C1 segment of cervical spinal cord (tissue), 14 donors: ENCODE data around the gene GPR139.

Experiments used
- DNase-seq, 14 donors: peaks; one replicate each; lab custom pipeline; 2025; lab: John Stamatoyannopoulos, UW

The GPR139 gene

GRCh38 chr16:20073203-20074098 lies at the start of gene GPR139:
Gene GPR139 (minus strand): TSS chr16:20073890. CDS start chr16:20073616, 274 bp downstream.
- DNase-seq, result no peak

- no peak for DNase-seq
Measured at GRCh38 chr16:20122011-20122410, 48.3 kb upstream of the GPR139 start.

DNA sequence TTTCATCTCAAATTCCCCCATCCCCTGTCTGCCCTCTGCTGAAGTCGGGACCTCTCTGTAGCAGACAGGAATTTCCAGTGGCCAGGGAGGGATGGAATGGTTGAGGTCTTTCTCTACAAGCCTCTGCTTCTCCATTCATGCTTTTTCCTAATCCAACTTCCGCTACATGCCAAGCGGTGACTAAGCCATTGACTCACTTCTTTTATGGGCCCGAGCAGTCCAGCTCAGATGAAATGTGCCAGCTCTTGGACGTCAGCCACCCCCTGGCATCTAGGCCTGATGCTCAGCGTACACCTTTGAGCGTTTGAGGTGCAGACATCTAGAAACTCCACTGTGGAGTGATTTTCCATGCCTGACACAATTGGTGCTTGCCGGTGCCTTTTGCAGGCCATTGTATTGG lies 40.7 kb upstream of the GPR139 start:
- DNase-seq, result peak in 2 of 14 donors; percentile 0 to 13

GRCh38 chr16:20111143-20111542 lies 37.5 kb upstream of the GPR139 start:
- DNase-seq, result no peak

DNA sequence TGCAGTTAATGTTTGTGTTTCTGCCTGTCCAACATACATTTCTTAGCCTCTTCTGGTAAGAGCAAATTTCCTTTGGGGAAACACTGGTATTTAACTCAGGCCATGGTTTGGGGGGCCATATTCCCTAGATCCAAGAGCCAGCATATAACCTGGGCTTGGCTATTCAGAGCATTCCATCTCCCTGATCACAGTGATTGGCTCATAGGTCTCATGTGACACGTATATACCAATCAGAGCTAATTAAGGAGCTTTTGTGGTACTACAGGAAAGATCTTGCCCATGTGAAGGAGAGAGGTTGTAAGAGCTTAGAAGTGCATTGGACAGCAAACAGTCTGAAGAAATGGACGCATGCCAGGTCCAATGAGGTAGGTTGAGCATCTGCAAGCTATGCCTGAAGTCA lies 33.4 kb upstream of the GPR139 start:
- no peak for DNase-seq

GRCh38 chr16:20104563-20105183 lies 31.0 kb upstream of the GPR139 start:
- DNase-seq, result no peak

- DNase-seq, result no peak
Measured at GRCh38 chr16:20102521-20102920, 28.8 kb upstream of the GPR139 start.

DNA sequence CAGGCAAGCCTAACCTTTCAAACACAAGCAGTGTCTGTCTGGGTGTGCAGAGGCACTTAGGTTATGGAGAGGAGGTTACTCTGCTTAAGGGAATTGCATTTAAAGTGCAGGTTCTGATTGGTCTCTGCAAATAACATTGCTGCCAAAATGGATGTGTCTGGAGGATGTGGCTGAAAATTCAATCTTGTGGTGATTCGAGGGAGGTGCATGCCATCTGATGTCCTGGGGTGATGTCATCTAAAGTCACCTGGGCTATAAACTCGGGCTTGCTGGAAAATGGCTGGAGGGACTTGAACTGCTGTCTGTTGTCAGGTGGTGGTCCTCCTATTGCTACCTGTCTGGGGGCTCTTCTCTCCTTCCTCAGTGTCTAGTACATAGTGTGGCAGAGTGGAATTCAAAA lies 28.3 kb upstream of the GPR139 start:
- no peak for DNase-seq

DNA sequence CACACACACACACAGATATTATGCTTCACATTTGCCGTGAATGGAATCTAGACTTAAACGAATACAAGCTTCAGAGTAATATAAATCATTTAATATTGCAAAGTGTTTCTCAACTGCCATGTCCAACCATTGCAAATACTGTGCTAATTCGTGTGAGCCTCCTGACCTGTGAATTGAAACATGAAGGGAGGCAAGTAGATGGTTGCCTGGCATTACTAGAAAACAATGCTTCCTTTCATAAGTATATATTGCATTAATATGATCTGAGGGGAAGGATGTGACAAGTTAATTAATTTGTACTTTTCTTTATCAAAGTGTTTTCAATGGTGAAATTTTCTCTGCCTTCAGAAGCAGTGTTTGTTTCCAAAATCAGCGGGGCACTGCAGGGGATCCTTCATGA lies 25.7 kb upstream of the GPR139 start:
- DNase-seq, result no peak

DNA sequence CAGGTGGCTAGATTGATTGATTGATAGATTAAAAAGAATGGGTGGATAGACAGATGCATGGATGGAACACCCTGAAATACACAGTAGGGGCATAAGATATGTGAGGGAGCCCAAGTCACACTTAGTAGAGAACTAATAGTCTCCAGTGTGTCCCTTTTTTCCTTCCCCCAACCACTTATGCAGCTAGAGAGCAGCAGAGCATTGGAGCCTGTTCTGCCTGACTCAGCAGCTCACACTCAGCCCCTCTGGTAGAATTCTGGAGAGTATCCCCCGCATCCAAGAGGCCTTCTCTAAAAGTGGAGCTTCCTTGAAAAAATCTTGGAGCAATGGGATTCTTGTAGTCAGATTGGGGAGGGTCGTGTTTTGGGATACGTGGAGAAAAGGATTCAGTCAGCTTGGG lies 20.5 kb upstream of the GPR139 start:
- DNase-seq, result no peak

- DNase-seq, result no peak
Measured at GRCh38 chr16:20089246-20089965, 15.7 kb upstream of the GPR139 start.

GRCh38 chr16:20084624-20085226 lies 11.0 kb upstream of the GPR139 start:
- DNase-seq, result no peak

GRCh38 chr16:20079106-20079505 lies 5.4 kb upstream of the GPR139 start:
- DNase-seq, result no peak

DNA sequence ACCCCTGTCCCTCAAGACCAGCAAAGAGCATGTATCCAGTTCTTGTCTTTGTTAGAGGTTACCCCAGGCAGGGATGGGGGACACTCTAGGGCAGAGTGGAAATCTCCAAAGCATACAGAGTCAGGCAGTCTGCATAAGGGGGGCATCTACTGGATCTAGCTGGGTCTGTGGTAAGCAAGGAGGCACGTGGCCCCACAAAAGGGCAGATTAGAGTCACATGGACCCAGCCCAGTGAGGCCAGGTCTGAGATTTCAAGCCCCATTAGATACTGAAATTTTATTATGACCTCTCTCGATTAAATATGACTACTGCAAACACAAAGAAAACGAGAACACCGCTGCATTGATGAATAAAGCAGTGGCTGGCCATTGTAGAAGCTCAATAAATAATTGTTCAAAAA lies 1.6 kb upstream of the GPR139 start:
- DNase-seq, result no peak

DNA sequence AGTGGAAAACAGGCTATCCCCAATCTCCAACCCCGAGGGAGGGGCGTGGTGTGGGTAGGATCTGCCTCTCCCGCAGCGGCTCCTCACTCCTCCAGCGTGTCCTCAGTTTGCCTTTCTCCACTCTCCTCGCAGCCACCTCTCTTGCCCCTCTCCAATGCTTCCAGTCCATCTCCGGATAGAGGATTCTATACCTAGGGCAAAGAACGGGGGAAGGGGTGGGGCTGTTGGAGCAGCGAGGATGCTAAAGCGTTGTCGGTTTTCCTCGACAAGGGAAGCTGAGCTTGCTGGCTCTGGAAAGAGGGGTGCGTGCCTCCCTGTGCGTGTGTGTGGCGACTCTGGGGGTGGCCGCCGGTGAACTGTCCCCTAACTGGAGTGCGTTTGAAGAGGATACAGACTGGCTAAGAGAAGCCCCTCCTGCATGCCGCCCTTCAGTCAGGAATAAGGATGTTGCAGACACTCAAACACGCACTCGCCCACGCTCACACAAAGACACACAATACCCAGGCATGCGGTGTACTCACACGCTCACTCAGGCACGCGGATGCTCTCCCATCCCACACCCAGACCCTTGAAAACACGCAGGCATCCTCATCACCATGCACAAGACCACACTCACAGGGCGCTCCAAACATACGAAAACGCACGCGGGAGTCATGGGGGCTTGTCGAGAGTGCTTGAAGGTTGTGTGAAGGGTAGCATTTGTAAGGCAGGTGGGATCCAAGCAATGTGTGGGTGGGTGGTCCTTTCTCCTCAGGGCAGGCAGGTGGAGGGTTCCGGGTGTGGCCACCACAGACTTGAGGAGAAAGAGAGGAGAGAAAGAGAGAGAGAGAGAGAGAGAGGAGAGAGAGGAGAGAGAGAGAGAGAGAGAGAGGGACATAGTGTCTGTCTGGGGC lies 655 bp upstream of the GPR139 start:
- DNase-seq, result no peak

DNA sequence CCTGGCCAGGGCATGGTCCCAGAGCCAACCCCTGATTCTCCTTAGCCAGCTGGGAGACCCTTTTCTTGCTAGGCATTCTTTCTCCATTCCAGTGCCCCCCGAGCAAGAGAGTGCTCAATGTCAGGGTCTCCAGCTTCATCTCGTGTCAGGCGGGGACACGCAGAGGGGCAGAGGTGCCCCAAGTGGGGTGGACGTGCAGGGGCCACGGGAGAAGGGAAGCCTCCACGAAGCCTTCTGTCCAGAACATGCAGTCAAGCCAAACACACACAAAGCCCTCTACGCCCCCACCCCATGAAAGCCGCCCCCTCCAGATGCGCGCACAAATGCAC lies 852 bp downstream of the GPR139 start:
- DNase-seq, result no peak

GRCh38 chr16:20072146-20072873 lies 1.4 kb downstream of the GPR139 start:
- no peak for DNase-seq

- DNase-seq, result no peak
Measured at GRCh38 chr16:20064931-20065330, 8.8 kb downstream of the GPR139 start.

- DNase-seq, result no peak
Measured at GRCh38 chr16:20064520-20064919, 9.2 kb downstream of the GPR139 start.

DNA sequence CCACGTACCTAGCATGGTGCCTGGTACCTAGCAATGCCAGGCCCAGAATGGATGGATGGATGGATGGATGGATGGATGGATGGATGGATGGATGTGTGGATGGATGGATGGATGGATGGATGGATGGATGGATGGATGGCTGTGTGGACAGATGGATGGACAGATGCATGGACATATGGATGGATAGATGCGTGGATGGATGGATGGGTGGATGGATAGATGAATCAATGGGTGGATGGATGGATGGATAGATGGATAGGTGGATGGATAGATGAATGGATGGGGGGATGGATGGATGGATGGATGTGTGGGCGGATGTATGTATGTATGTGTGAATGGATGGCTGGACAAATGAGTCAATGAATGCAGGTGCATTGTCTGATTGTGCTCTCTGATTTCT lies 12.6 kb downstream of the GPR139 start:
- no peak for DNase-seq
